ENCODE data around the gene ARHGEF16. TPM values are rescaled to one million over a fixed set of nuclear protein-coding genes. Genes with fewer than 3 reads are reported as not detected.
A peak's percentile ranks its signal among the peaks of the same experiment; 100 is the strongest.

The ARHGEF16 gene
- total RNA-seq, 1 donor from 2014 or later, result 21.6 TPM

GRCh38 chr1:3504151-3504821, 49.8 kb downstream of the ARHGEF16 start:
- DNase-seq (ENCODE audit: low read depth), result peak; percentile 65
- no peak for TF ChIP-seq CTCF (IDR thresholded peaks at IDR 0.05; ENCODE audit: insufficient read depth, low read length, severe bottlenecking)
- Histone ChIP-seq H3K36me3 (ENCODE audit: control insufficient read depth, insufficient read depth, low read length) (no peaks in the 10 kb centered on the region), H3K4me3 (ENCODE audit: low read depth, low read length) (no peak overlapping the region), H3K27me3 (ENCODE audit: control insufficient read depth, insufficient read depth, low read length) (no peaks in the 10 kb centered on the region)
- no peak for FAIRE-seq

- H3K27me3 ChIP-seq (ENCODE audit: control insufficient read depth, insufficient read depth, low read length), result no peaks in the 10 kb centered on the region
- TF ChIP-seq CTCF (IDR thresholded peaks at IDR 0.05; ENCODE audit: insufficient read depth, low read length, severe bottlenecking), result no peak
- FAIRE-seq (no peak), DNase-seq (ENCODE audit: low read depth) (no peak)
- H3K4me3 ChIP-seq (ENCODE audit: low read depth, low read length), result no peak overlapping the region
- H3K36me3 ChIP-seq (ENCODE audit: control insufficient read depth, insufficient read depth, low read length), result no peaks in the 10 kb centered on the region
Observed at GRCh38 chr1:3504822-3505153, 50.3 kb downstream of the ARHGEF16 start.

- Histone ChIP-seq H3K36me3 (ENCODE audit: control insufficient read depth, insufficient read depth, low read length) (no peaks in the 10 kb centered on the region), H3K4me3 (ENCODE audit: low read depth, low read length) (no peak overlapping the region), H3K27me3 (ENCODE audit: control insufficient read depth, insufficient read depth, low read length) (no peaks in the 10 kb centered on the region)
- TF ChIP-seq CTCF (IDR thresholded peaks at IDR 0.05; ENCODE audit: insufficient read depth, low read length, severe bottlenecking), result no peak
- FAIRE-seq (no peak), DNase-seq (ENCODE audit: low read depth) (no peak)
Observed at GRCh38 chr1:3505161-3505560, 50.7 kb downstream of the ARHGEF16 start.

- FAIRE-seq (no peak), DNase-seq (ENCODE audit: low read depth) (no peak)
- no peak for TF ChIP-seq CTCF (IDR thresholded peaks at IDR 0.05; ENCODE audit: insufficient read depth, low read length, severe bottlenecking)
- Histone ChIP-seq H3K27me3 (ENCODE audit: control insufficient read depth, insufficient read depth, low read length) (no peaks in the 10 kb centered on the region), H3K36me3 (ENCODE audit: control insufficient read depth, insufficient read depth, low read length) (no peaks in the 10 kb centered on the region), H3K4me3 (ENCODE audit: low read depth, low read length) (no peak overlapping the region)
Observed at GRCh38 chr1:3506041-3506440, 51.6 kb downstream of the ARHGEF16 start.

GRCh38 chr1:3506943-3507342, 52.5 kb downstream of the ARHGEF16 start:
- no peaks in the 10 kb centered on the region for H3K36me3 ChIP-seq (ENCODE audit: control insufficient read depth, insufficient read depth, low read length)
- FAIRE-seq, result no peak
- no peak for DNase-seq (ENCODE audit: low read depth)
- H3K4me3 ChIP-seq (ENCODE audit: low read depth, low read length), result no peak overlapping the region
- no peaks in the 10 kb centered on the region for H3K27me3 ChIP-seq (ENCODE audit: control insufficient read depth, insufficient read depth, low read length)
- TF ChIP-seq CTCF (IDR thresholded peaks at IDR 0.05; ENCODE audit: insufficient read depth, low read length, severe bottlenecking), result no peak

- Histone ChIP-seq H3K27me3 (ENCODE audit: control insufficient read depth, insufficient read depth, low read length) (no peaks in the 10 kb centered on the region), H3K36me3 (ENCODE audit: control insufficient read depth, insufficient read depth, low read length) (no peaks in the 10 kb centered on the region), H3K4me3 (ENCODE audit: low read depth, low read length) (no peak overlapping the region)
- DNase-seq (ENCODE audit: low read depth), result no peak
- TF ChIP-seq CTCF (IDR thresholded peaks at IDR 0.05; ENCODE audit: insufficient read depth, low read length, severe bottlenecking), result no peak
- FAIRE-seq, result no peak
Observed at GRCh38 chr1:3507636-3508275, 53.3 kb downstream of the ARHGEF16 start.
